Ovary (tissue), 9 donors: ENCODE measurements around the gene NID1. TPM values are rescaled to one million over a fixed set of nuclear protein-coding genes. Genes with fewer than 3 reads are reported as not detected.
"Not testable (repeated sequence)": the region's sequence is repeated elsewhere in the genome, so short reads cannot be mapped to it uniquely, and the experiment has no call there.

Experiments
- DNase-seq, 5 donors: peaks; one replicate each; pipeline ENCODE4 v3.0.0-alpha.2; 2019 to 2020
- H3K27ac ChIP-seq, 2 donors: fragments of 200-600 bp; one replicate each; pipeline versions ENCODE4 v1.5.1 to v1.8.0; 2019 to 2022
- H3K27me3 ChIP-seq: fragments of 200-600 bp; one replicate; pipeline ENCODE4 v1.8.0; 2022
- H3K36me3 ChIP-seq: fragments of 200-600 bp; sonication (generic); one replicate; pipeline ENCODE4 v1.5.1; 2019
- H3K4me1 ChIP-seq: one replicate; pipeline ENCODE4 v1.8.1; 2013; ENCODE audit warnings: mild to moderate bottlenecking, moderate library complexity; ENCODE audit not compliant: insufficient read depth
- H3K4me3 ChIP-seq: fragments of 200-600 bp; sonication (generic); one replicate; pipeline ENCODE4 v1.5.1; 2017
- H3K9me3 ChIP-seq, 2 donors: fragments of 200-600 bp in 1 of 2; sonication (generic) in 1 of 2; one replicate each; pipeline versions ENCODE4 v1.5.1 to v1.8.1; 2013 to 2019; ENCODE audit warnings: mild to moderate bottlenecking in 1 of 2, moderate library complexity in 1 of 2
- CTCF ChIP-seq, 3 donors: fragments of 450-650 bp in 2 of 3; fragments of 200-600 bp in 1 of 3; IDR thresholded peaks; one replicate each; pipeline versions ENCODE4 v1.5.1 to v1.8.0; 2016 to 2022; ENCODE audit warnings: antibody characterized with exemption in 3 of 3, mild to moderate bottlenecking in 1 of 3
- EP300 ChIP-seq: sonication (generic); formaldehyde crosslinking; IDR thresholded peaks from one replicate; pipeline ENCODE4 v1.6.1; 2017; ENCODE audit warnings: antibody characterized with exemption
- POLR2A ChIP-seq: fragments of 450-650 bp; IDR thresholded peaks from one replicate; pipeline ENCODE4 v1.6.1; 2017; ENCODE audit warnings: antibody characterized with exemption, mild to moderate bottlenecking, moderate library complexity
- WGBS, 3 donors: extraction: QIAGEN DNeasy Blood & Tissue Kit in 1 of 3; methylation state at CpG; one replicate each; pipeline versions ENCODE4 v1.1.5 to v1.1.7; 2013 to 2017; 5-methylcytosine and 5-hydroxymethylcytosine counted together
- intact Hi-C, 4 donors: fragments of 100-400 bp; cut with DNase I; formaldehyde crosslinking; loops; one replicate each; pipeline versions ENCODE4 v1.11.0 to v1.15.1; 2022 to 2023
- polyA plus RNA-seq, 2 donors: library from polyadenylated mRNA; stranded (reverse); fragments of 200-250 nt in 1 of 2; fragments of 350-450 nt in 1 of 2; fragmentation: Illumina TruSeq in 1 of 2; extraction: RNeasy Lipid Tissue Mini Kit (QIAGEN cat#74804) in 1 of 2; gene quantifications; one replicate each; pipeline ENCODE4 v1.2.3, GENCODE V29; 2013 to 2014
- small RNA-seq: library from RNA; depleted of rRNA; stranded (forward); fragments of <200 nt; gene quantifications from one replicate; pipeline ENCODE3, GENCODE V24; 2016
- total RNA-seq, 7 donors: library from RNA; depleted of rRNA in 2 of 7; stranded (reverse); fragments of >200 nt in 2 of 7; fragmentation: NEBNext Ultra II Directional in 3 of 7; extraction: Animal tissue kit (Norgen Biotek cat#: 25700) in 3 of 7; gene quantifications; one replicate each; pipeline versions ENCODE4 v1.1.0 to v1.2.4, GENCODE V29; 2016 to 2023
- donor health status: DM: no; HTN: no; CAD: no; lungs with moderate emphysema.
- donor health status: DM: no; HTN: no; CAD: no.
- donor health status: Bipolar disorder and iron deficiency.
- donor health status: DM: yes; HTN: yes; CAD: no.
- donor health status: DM: no; HTN: no; CAD: no.
- donor health status: DM: yes; HTN: yes; CAD: no.

Gene NID1
- total and polyA plus RNA-seq, 9 donors = 59.2 to 147 (median 76.4) TPM

DNA sequence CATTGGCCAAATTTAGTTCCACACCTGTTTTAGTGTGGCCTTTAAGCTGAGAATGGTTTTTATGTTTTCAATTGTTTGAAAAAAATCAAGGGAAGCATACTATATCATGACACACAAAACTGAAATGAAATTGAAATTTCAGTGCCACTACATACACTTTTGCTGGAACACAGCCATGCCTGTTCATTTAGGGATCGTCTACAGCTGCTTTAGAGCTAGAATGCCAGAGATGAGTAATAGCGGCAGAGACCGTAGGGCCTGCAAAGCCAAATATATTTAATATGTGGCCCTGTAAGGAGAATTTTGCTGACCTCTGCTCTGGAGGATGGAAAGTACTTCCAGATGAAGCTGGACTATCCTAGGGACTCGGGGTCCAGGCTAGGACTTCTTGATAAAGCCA is 135.7 kb downstream of the NID1 start:
- H3K27ac ChIP-seq = no peak overlapping the region
- H3K4me1 ChIP-seq = peaks cover 2% of the 10 kb centered on the region
- no peaks in the 10 kb centered on the region for H3K27me3 ChIP-seq
- intact Hi-C loops = no loop called here
- WGBS, 3 donors = 79 to 86% (median 86%) methylated on average over 4 of the region's 4 CpGs
- DNase-seq = no peak
- H3K36me3 ChIP-seq = no peaks in the 10 kb centered on the region
- no peaks in the 10 kb centered on the region for H3K9me3 ChIP-seq
- no peak overlapping the region for H3K4me3 ChIP-seq
- TF ChIP-seq POLR2A (no peak), CTCF (IDR thresholded peaks at IDR 0.05) (no peak), EP300 (no peak)

- no peak for TF ChIP-seq CTCF (IDR thresholded peaks at IDR 0.05)
- no peak for TF ChIP-seq POLR2A
- TF ChIP-seq EP300 = no peak
- no peak for DNase-seq
- Histone ChIP-seq H3K27me3 (no peaks in the 10 kb centered on the region), H3K9me3 (no peaks in the 10 kb centered on the region), H3K4me3 (no peak overlapping the region), H3K4me1 (peaks cover 2% of the 10 kb centered on the region), H3K27ac (no peak overlapping the region), H3K36me3 (no peaks in the 10 kb centered on the region)
- 86 to 91% (median 90%) methylated on average over 2 of the region's 2 CpGs for WGBS, 3 donors
- intact Hi-C loops = no loop called here
Observed at GRCh38 chr1:235928197-235928596, 136.7 kb downstream of the NID1 start.

DNA sequence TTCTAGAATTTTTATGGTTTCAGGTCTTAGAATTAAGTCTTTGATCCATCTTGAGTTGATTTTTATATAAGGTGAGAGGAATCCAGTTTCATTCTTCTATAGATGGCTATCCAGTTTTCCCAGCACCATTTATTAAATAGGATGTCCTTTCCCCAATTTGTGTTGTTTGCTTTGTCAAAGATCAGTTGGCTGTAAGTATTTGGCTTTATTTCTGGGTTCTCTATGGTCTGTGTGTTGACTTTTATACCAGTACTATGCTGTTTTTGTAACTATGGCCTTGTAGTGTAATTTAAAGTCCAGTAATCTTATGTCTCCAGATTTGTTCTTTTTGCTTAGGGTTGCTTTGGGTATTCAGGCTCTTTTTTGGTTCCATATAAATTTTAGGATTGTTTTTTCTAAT is 137.3 kb downstream of the NID1 start:
- intact Hi-C loops, H3K27ac ChIP-seq, H3K9me3 ChIP-seq, H3K4me3 ChIP-seq, H3K27me3 ChIP-seq, H3K36me3 ChIP-seq, DNase-seq, H3K4me1 ChIP-seq: not testable (repeated sequence)

Small RNAs within 50 kb of the gene (small RNA-seq; reads per million reads assigned to genes)
- gene RF00019 = not detected

Other genes starting within 250 kb of the NID1 start
- 10 to 100 TPM; 18.0 to 29.2 (median 21.8) TPM for gene LYST, start 198.2 kb downstream of the NID1 start, total RNA-seq
- gene LYST, start 198.2 kb downstream of the NID1 start, polyA plus RNA-seq = 10 to 100 TPM in 1 of 2 donors, 1 to 10 TPM in 1; 6.8 to 12.4 TPM
- 10 to 100 TPM; 11.4 to 35.2 (median 13.7) TPM for gene GPR137B, start 77.4 kb upstream of the NID1 start, total RNA-seq
- gene GPR137B, start 77.4 kb upstream of the NID1 start, polyA plus RNA-seq = 10 to 100 TPM; 10.8 to 31.8 TPM
- gene ERO1B, start 216.9 kb upstream of the NID1 start, total RNA-seq = 10 to 100 TPM in 2 of 7 donors, 1 to 10 TPM in 5; 5.1 to 15.4 (median 5.8) TPM
- 10 to 100 TPM in 1 of 2 donors, 1 to 10 TPM in 1; 4.8 to 12.6 TPM for gene ERO1B, start 216.9 kb upstream of the NID1 start, polyA plus RNA-seq